KBM-7 (cell line): Measurements from ENCODE around the gene SRSF11.

ENCODE experiments used
- DNase-seq: peaks from one replicate; pipeline ENCODE4 v3.0.0-alpha.2; 2015
- in situ Hi-C: fragments of 300-500 bp; cut with MboI; formaldehyde crosslinking; loops from 2 replicates; pipeline ENCODE4 v1.14.3; 2020; ENCODE audit warnings: low sequenced_read_pairs, low pct_unique_long_range_greater_than_20kb, mixed read lengths

Gene SRSF11

GRCh38 chr1:70211541-70211940 lies 9.6 kb upstream of the SRSF11 start:
- in situ Hi-C loops = no loop called here
- no peak for DNase-seq

GRCh38 chr1:70220015-70220414 lies 1.2 kb upstream of the SRSF11 start:
- peak; percentile 68 for DNase-seq
- in situ Hi-C loops = no loop called here

GRCh38 chr1:70220517-70221237 lies 503 bp upstream of the SRSF11 start:
- in situ Hi-C loops = no loop called here
- no peak for DNase-seq

GRCh38 chr1:70222716-70223235 lies 1.6 kb downstream of the SRSF11 start:
- DNase-seq = no peak
- in situ Hi-C loops = no loop called here

GRCh38 chr1:70224954-70225353 lies 3.8 kb downstream of the SRSF11 start:
- DNase-seq = no peak
- in situ Hi-C loops = no loop called here

GRCh38 chr1:70227439-70227838 lies 6.3 kb downstream of the SRSF11 start:
- in situ Hi-C loops = no loop called here
- DNase-seq = peak; percentile 27

GRCh38 chr1:70228670-70229069 lies 7.5 kb downstream of the SRSF11 start:
- DNase-seq = no peak
- in situ Hi-C loops = no loop called here

- in situ Hi-C loops = no loop called here
Measured at GRCh38 chr1:70231475-70231874, 10.3 kb downstream of the SRSF11 start.

GRCh38 chr1:70234733-70235132 lies 13.6 kb downstream of the SRSF11 start:
- DNase-seq = no peak
- in situ Hi-C loops = no loop called here

More at GRCh38 chr1:70231475-70231874, 10.3 kb downstream of the SRSF11 start:
- DNase-seq = no peak

GRCh38 chr1:70239940-70240339 lies 18.8 kb downstream of the SRSF11 start:
- in situ Hi-C loops = no loop called here
- no peak for DNase-seq

- DNase-seq = no peak
- in situ Hi-C loops = no loop called here
Measured at GRCh38 chr1:70247122-70247521, 25.9 kb downstream of the SRSF11 start.

- in situ Hi-C loops = no loop called here
- no peak for DNase-seq
Measured at GRCh38 chr1:70247768-70248167, 26.6 kb downstream of the SRSF11 start.

GRCh38 chr1:70248729-70249128 lies 27.5 kb downstream of the SRSF11 start:
- no peak for DNase-seq
- in situ Hi-C loops = no loop called here

- DNase-seq = no peak
- in situ Hi-C loops = no loop called here
Measured at GRCh38 chr1:70256664-70257063, 35.5 kb downstream of the SRSF11 start.

- in situ Hi-C loops = no loop called here
- no peak for DNase-seq
Measured at GRCh38 chr1:70264839-70265238, 43.7 kb downstream of the SRSF11 start.

GRCh38 chr1:70265946-70266345 lies 44.8 kb downstream of the SRSF11 start:
- DNase-seq = no peak
- in situ Hi-C loops = no loop called here

- in situ Hi-C loops = no loop called here
Measured at GRCh38 chr1:70277875-70278274, 56.7 kb downstream of the SRSF11 start.

GRCh38 chr1:70278710-70279109 lies 57.5 kb downstream of the SRSF11 start:
- DNase-seq = no peak
- in situ Hi-C loops = no loop called here

More at GRCh38 chr1:70277875-70278274, 56.7 kb downstream of the SRSF11 start:
- no peak for DNase-seq

GRCh38 chr1:70284366-70284765 lies 63.2 kb downstream of the SRSF11 start:
- in situ Hi-C loops = no loop called here
- no peak for DNase-seq

GRCh38 chr1:70286453-70286852 lies 65.3 kb downstream of the SRSF11 start:
- in situ Hi-C loops = no loop called here
- DNase-seq = no peak

GRCh38 chr1:70288166-70288565 lies 67.0 kb downstream of the SRSF11 start:
- in situ Hi-C loops = no loop called here
- DNase-seq = no peak
